GM18526 (cell line): ENCODE data around the gene MRAS.

Experiments used
- POLR2A ChIP-seq: IDR thresholded peaks from 3 replicates; pipeline ENCODE4 v1.6.1; 2011; ENCODE audit not compliant: insufficient read length; ENCODE audit errors: extremely low read depth

Gene MRAS

DNA sequence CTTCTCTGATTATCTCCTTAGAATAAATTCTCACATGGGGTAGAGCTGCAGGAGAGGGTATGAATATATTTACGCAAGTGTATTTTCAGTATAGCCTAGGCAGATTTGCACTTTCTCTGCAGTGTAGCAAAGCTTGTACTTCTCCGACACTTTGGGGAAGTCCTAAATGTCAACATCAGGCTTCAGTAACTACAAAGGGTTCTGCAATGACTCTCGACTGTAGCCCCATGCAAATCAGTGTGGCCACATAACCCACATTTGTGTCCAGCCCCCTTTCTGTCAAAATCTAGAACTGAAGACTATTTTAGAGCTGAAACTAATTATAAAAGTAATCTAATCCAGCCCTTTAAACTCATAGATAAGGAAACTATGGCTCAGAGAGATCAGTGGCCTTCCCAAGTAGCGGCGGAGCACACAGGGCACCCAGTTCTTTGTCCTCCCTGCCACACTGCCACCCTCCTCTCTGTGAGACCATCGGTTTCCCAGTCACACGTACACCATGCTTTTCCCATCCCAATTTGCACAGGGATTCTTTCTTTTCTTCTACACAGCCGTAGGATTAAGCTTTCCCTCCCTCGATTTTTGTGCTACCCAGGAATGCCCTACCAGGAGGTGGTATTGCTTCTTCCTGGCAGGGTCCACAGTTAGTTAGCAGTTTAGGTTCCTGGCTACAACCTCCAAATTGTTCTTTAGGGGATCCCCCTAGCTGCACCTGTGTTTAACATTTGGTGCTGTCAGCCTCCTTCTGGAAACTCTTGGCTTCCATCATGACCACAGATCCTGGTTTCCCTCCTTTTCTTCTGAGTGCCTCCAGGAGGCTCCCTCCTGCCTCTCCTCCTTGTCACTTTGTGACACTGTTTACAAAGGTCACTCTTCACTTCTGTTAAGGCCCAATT lies 22.9 kb downstream of the MRAS start:
- TF ChIP-seq POLR2A: no peak

DNA sequence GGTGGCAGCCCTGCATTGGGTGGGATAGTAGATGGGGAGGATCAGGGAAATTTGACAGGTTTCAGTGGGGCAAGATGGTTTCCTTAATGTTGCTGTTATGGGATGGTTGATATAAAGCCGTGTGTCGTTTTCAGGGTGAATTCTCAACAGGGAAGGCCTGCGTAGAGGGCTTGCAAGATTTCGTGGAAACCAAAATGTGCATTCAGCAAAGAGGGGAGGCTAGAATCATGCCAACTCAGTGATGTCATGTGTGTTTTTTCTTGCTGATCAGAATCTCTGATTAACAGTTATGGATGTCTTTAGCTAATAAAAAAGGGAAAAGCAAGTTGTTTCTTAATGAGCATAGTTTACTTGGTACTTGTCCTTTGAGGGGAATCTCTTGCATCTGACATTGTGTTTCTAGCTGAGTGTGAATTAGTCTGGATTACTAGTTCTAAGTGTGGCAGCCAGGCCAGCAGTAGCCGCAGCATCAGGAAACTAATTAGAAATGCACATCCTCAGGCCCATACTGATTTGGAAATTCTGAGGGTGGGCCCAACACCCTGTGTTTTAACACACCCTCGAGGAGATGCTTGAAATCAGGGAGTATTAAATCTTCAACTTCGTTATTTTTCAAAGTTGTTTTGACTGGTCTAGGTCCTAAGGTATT lies 24.8 kb downstream of the MRAS start:
- no peak for TF ChIP-seq POLR2A

DNA sequence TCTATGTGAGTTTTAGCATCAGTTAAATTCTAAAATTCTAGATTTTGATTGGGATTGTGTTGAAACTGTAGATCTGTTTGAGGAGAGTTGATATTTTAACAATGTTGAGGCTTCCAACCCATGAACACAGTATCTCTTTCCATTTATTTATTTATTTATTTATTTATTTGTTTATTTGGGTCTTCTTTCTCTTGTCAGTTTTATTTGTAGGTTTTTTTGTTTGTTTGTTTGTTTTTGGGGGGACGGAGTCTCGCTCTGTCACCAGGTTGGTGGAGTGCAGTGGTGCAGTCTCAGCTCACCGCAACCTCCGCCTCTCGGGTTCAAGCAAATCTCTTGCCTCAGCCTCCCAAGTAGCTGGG lies 25.3 kb downstream of the MRAS start:
- TF ChIP-seq POLR2A: no peak

DNA sequence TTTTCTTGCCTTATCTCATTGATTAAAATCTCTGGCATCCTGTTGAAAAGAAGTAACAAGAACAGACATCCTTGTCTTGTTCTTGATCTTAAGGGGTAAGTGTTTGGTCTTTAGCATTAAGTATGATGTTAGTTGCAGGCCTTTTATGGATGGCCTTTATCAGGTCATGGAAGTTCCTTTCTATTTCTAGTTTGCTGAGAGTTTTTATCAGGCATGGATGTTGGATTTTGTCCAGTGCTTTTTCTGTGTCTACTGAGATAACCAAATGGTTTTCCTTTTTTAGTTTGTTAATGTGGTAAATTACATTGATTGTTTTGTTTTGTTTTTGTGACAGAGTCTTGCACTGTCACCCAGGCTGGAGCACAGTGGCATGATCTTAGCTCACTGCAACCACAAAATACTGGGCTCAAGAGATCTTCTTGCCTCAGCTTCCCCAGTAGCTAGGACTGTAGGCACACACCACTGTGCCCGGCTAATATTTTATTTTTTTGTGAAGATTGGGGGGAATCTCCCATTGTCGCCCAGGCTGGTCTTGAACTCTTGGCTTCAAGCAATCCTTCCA lies 26.3 kb downstream of the MRAS start:
- TF ChIP-seq POLR2A: no peak

DNA sequence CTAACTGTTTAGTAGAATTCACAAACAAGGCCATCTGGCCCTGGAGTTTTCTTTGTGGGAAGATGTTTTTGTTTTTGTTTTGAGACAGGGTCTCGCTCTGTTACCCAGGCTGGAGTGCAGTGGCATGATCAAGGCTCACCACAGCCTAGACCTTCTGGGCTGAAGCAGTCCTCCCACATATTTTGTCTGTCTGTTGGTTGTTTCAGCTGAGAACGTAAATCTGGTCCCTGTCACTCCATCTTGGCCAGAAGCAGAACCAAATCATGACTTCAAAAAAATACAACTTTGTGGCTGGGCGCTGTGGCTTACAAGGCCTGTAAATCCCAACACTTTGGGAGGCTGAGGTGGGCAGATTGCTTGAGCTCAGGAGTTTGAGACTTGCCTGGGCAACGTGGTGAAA lies 27.1 kb downstream of the MRAS start:
- TF ChIP-seq POLR2A: no peak

DNA sequence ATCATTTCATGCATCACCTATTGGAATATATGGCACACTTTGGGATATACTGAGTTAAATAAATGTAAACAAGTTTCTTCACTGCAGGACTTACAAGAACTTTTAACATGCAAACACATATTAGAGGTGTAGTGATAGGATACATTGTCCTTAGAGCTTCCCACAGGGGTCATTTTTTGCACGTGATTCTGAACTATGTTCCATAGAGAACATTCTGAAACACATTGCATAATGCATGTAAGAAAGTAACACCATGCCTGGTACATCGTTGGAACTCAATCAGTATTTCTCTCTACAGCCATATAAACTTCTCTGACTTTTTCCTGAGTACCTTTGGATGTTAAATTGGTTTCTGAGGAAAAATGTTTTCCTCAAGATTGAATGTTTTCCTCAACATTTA lies 28.3 kb downstream of the MRAS start:
- TF ChIP-seq POLR2A: no peak

DNA sequence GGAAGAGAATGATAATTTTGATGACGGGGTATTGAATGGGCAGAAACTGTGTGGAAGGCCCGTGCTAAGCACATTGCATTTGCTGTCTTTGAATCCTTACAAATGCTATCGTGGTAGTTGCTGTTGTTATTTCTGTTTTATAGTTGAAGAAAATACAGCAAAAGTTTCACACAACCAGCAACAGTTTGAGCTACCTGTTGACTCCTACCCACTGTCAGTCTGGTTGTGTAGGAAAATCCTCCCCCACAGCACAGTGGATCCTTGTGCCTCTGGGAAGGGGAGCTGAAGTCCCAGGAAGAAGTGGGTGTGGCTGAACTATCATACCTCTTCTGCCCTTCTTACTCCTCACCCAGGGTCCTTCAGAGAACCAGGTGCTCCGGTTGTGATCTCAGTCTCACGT lies 29.4 kb downstream of the MRAS start:
- no peak for TF ChIP-seq POLR2A

DNA sequence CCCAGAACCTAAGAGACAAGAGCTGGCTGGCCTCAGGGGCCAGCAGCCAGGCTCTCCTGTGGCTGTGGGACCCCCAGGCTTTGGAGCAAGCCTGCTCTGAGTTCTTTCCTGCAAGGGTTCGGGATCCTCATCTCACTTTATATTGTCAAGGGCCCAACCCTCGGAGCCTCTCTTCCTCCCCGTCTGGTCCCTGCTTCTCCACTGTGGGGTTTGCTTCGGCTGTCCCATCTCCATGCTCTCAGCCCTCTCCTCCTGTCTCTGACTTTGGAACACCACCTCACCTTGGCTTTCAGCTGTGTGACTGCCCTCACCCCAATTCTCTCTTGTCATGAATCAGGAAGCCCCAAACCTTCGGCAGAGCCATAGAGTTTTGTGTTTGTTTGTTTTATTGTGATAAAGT lies 30.0 kb downstream of the MRAS start:
- no peak for TF ChIP-seq POLR2A

DNA sequence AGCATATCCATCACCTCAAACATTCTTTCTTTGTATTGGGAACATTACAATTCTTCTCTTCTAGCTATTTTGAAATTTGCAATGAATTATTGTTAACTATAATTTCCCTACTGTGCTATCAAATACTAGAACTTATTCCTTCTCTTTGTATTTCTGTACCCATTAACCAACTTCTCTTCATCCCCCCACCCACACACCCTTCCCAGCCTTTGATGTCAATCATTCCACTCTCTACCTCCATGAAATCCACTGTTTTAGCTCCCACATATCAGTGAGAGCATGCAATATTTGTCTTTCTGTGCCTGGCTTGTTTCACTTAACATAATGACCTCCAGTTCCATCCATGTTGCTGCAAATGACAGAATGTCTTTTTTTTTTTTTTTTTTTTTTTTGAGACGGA lies 30.6 kb downstream of the MRAS start:
- no peak for TF ChIP-seq POLR2A

DNA sequence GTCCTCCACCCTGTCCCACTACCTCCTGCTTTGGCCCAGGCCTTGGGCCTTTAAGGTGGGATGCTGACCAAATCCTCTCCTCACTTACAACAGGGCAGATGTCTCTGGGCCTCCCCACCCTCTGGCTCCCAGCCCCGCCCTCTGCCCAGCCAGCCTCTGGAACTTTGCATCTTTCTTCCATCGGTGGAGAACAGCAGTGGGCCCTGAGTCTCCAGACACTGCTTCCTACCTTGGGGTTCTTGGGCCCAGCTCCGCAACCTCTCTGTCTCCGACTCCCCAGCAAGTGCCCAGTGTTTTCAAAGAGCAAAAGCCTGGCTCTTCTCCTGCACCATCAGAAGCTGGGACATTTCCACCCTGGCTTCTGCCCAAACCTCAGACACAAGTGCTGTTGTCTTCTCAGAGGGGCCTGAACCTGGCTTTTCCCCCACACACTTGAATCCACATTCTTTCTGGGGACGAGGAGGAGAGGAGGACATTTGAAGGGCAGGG lies 33.1 kb downstream of the MRAS start:
- TF ChIP-seq POLR2A: no peak

DNA sequence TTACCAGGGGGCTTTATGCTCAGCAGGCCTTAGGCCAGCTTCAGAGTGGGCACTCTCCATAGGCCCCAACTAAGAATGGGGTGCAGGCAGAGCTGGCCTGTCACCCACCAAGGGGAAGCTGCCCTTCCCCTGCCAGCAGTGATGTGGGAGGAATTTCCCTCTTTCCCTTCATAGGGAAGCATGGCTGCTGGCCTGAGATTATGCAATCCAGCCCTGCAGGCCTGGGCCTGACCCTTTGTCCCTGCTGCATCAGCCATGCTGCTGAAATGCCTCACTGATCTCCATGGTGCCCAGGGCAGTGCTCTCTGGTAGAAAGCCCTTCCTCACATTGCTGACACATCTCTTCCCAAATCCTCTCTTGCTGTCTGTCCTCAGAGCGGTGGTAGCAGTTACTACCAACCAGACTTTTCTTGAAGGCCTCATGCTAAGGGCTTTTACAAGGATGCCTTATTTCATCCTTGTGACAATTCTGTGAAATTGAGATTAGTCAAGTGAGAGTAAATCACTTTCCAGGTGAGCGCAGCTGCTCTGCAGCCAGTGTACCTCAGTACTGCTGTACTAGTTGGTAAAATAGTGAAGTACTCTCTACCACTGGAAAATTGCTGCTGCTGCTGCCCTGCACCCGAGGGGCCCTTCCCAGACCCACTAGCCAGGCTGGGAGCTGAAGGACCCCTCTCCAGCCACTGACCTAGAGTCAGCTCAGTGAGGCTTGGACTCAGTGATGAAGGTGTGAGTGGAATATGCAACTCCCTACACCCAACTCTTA lies 33.8 kb downstream of the MRAS start:
- TF ChIP-seq POLR2A: no peak

DNA sequence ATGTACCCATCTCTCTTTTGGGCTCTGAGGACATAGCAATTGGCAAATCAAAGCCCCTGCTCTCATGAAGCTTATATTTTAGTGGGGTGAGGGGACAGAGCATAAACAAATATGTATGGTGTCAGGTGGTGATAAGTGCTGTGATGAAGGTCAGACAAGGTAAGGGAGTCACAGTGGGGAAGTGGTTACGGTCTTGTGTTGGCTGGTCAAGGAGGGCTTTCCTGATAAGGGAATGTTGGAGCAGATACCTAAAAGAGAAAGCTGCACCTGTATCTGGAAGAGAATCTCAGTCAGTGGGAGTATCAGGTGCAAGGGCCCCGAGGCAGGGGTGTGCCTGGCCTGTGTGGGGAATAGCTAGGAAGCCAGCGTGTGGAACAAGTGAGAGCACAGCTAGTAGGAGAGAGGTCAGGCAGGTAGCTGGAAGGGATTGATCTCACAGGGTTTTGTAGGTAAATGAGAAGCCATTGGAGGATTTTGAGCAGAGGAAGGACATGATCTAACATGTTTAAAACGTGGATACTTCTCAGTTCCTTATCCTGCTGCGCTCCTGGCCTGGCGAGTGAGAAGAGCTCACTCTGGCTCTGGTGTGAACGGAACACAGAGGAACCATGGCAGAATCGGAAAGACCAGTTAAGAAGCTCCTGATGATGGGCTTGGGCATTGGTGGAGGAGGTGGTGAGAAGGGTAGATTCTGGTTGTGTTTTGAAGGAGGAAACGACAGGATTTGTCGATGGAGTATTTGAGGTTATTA lies 35.5 kb downstream of the MRAS start:
- no peak for TF ChIP-seq POLR2A

DNA sequence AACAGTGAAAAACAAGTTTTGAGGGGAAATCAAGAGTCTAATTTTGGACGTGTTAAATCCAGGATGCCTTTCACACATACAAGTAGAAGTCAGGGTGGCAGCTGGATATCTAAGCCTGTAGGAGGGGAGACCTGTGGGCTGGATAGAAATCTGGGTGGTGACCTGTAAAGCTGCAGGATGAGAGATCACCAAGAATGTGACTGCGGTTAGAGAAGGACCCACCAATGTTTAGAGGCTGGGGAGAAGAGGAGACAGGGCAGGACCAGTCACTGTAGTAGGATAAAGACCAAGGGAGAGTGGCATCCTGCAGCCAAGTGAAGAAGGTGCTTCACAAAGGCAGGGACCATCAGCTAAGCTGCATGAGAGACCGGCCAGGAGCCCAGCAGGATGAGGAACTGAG lies 36.2 kb downstream of the MRAS start:
- TF ChIP-seq POLR2A: no peak

DNA sequence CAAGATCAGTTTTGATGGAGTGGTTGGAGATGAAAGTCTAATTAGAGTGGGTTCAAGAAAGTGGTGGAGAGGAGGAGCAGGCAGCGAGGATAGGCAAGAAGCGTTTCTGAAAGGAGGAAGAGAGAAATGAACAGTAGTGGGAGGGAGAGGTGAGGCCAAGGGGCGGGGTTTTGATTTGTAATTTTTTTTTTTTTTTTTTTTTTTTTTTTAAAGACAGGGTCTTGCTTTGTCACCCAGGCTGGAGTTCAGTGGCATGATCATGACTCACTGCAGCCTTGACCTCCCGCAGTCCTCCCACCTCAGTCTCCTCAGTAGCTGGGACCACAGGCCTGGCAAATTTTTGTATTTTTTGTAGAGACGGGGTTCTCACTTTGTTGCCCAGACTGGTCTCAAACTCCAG lies 36.6 kb downstream of the MRAS start:
- TF ChIP-seq POLR2A: no peak

DNA sequence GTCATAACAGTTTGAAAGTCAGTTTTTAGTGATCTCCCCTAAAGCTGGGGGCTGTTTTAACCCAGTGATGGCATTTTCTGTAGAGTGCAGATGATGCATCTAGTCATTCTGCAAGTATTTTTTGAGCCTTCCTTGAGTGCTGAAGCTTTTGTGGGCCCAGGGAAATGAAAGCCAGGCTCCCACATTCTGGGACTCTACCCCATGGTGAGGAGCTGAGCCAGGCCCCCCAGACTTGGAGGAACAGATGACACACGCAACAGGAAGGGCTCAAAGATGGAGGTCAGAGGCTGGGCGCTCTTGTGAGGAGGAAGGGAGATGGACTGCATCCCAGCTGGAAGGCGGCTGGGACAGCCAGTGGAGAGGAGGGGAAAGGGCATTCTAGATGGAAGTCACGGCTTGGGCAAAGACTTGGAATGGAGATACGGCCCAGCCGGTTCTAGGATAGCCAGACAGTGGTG lies 40.8 kb downstream of the MRAS start:
- TF ChIP-seq POLR2A: no peak

DNA sequence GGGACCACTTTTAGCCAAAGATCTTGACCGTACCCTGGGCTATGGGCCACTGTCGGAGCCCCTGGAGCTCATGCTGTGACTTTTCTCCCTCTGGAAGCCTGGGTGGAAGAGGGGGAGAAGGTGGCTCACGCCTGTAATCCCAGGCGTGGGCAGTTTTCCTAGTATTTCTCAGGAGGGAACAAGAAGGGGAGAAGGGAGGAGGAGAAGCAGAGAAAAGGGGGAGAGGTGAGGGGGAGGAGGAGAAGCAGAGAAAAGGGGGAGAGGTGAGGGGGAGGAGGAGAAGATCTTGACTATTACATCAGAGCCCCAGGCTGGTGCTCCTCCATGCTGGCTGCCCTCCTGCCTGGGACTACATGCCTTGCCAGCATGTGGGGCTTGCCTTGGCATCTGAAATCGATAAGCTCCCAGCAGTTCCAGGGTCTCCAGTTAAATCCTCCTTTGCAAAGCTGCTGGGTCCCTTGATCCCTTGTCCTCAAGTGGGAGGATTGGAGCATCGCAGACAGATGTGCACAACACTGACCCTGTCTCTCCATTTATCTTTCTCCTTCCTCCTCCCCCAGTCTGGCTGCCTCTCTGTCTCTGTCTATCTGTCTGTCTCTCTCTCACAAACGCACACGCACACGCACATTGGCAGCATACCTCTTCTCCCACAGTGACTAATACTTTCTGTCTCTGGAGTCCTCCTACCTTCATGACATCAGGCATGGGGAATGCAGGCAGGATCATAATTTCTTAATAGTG lies 41.6 kb downstream of the MRAS start:
- TF ChIP-seq POLR2A: no peak
